H1 (cell line): ENCODE data around the gene FLG. TPM values are rescaled to one million over a fixed set of nuclear protein-coding genes. Genes with fewer than 3 reads are reported as not detected.

Experiments
- CTCF ChIA-PET: fragments of 300-600 bp; sonication (Branson Sonifier 250); formaldehyde crosslinking; loops from one replicate; lab custom pipeline; 2021; ENCODE audit not compliant: partially characterized antibody; lab: Charles Lee
- POLR2A ChIA-PET: fragments of 300-600 bp; sonication (Branson Sonifier 250); formaldehyde crosslinking; loops from one replicate; lab custom pipeline; 2021; ENCODE audit warnings: inconsistent platforms; ENCODE audit not compliant: partially characterized antibody; lab: Charles Lee
- DNase-seq, 2 experiments: peaks; one replicate each; pipeline versions ENCODE4 v3.0.0 to v3.0.0-alpha.2; 2010 to 2022; ENCODE audit warnings: low spot score in 2 of 2, low read depth in 1 of 2, mixed read lengths in 1 of 2
- FAIRE-seq: peaks from 2 replicates; lab custom pipeline; 2011; peaks lifted over from hg19 to GRCh38; lab: Jason Lieb, UNC
- H2AFZ ChIP-seq: 2 replicates; pipeline ENCODE4 v1.8.1; 2012; ENCODE audit warnings: low read length, inconsistent platforms
- H2AK5ac ChIP-seq: 2 replicates; pipeline ENCODE4 v1.6.1; 2013; ENCODE audit warnings: low read depth, low read length
- H2BK120ac ChIP-seq: replicated peaks from 2 replicates; pipeline ENCODE3; 2013; ENCODE audit warnings: low read depth, low read length, inconsistent platforms
- H2BK12ac ChIP-seq: 2 replicates; pipeline ENCODE4 v1.6.1; 2013; ENCODE audit warnings: low read depth, low read length
- H2BK15ac ChIP-seq: 2 replicates; pipeline ENCODE4 v1.6.1; 2013; ENCODE audit warnings: low read length
- H2BK20ac ChIP-seq: 2 replicates; pipeline ENCODE4 v1.6.1; 2013; ENCODE audit warnings: low read length
- H2BK5ac ChIP-seq: 2 replicates; pipeline ENCODE4 v1.6.1; 2013; ENCODE audit warnings: low read depth, low read length
- H3K14ac ChIP-seq: 2 replicates; pipeline ENCODE4 v1.6.1; 2013; ENCODE audit warnings: inconsistent platforms; ENCODE audit not compliant: insufficient read length
- H3K18ac ChIP-seq: 2 replicates; pipeline ENCODE4 v1.6.1; 2013; ENCODE audit warnings: low read length; ENCODE audit errors: extremely low read depth
- H3K23ac ChIP-seq: 2 replicates; pipeline ENCODE4 v1.6.1; 2013; ENCODE audit warnings: inconsistent platforms; ENCODE audit not compliant: insufficient read length
- H3K23me2 ChIP-seq: 2 replicates; pipeline ENCODE4 v1.6.1; 2013; ENCODE audit warnings: low read depth, low read length
- H3K27ac ChIP-seq: 2 replicates; pipeline ENCODE4 v1.6.1; 2011; ENCODE audit warnings: low read depth, low read length, inconsistent platforms
- H3K27me3 ChIP-seq, 4 experiments: replicated peaks in 1 of 4; 1 replicate in 1 of 4; 2 replicates in 3 of 4; pipeline versions ENCODE4 v1.6.1 to v1.8.1; 2011 to 2013; ENCODE audit warnings: low read length in 3 of 4, mild to moderate bottlenecking in 3 of 4, inconsistent platforms in 2 of 4, mixed read lengths in 2 of 4, moderate library complexity in 1 of 4; ENCODE audit not compliant: control insufficient read depth in 3 of 4, insufficient read depth in 3 of 4; ENCODE audit errors: extremely low read depth in 1 of 4
- H3K36me3 ChIP-seq, 4 experiments: 2 replicates each; pipeline versions ENCODE4 v1.6.1 to v1.8.1; 2011 to 2013; ENCODE audit warnings: mild to moderate bottlenecking in 4 of 4, low read length in 3 of 4, moderate library complexity in 2 of 4, control low read depth in 1 of 4, inconsistent platforms in 1 of 4; ENCODE audit not compliant: insufficient read depth in 4 of 4, control insufficient read depth in 2 of 4
- H3K4ac ChIP-seq: replicated peaks from 2 replicates; pipeline ENCODE3; 2013; ENCODE audit warnings: low read length, low read depth, mixed read lengths, inconsistent platforms; ENCODE audit not compliant: insufficient read length
- H3K4me1 ChIP-seq, 4 experiments: replicated peaks in 1 of 4; 1 replicate in 1 of 4; 2 replicates in 3 of 4; pipeline versions ENCODE4 v1.6.1 to v1.8.1; 2011 to 2013; ENCODE audit warnings: low read length in 3 of 4, inconsistent platforms in 2 of 4, mixed read lengths in 1 of 4; ENCODE audit not compliant: insufficient read depth in 4 of 4, control insufficient read depth in 3 of 4
- H3K4me2 ChIP-seq, 2 experiments: 2 replicates each; pipeline versions ENCODE4 v1.6.1 to v1.8.1; 2011 to 2013; ENCODE audit warnings: low read depth in 2 of 2, low read length in 2 of 2, control low read depth in 1 of 2, inconsistent platforms in 1 of 2, mild to moderate bottlenecking in 1 of 2; ENCODE audit not compliant: insufficient read depth in 1 of 2
- H3K4me3 ChIP-seq, 4 experiments: fragments of 200-600, 300-600 bp in 1 of 4; sonication (generic), shearing (Covaris generic), sonication (Bioruptor Twin) in 1 of 4; 2 replicates each; pipeline versions ENCODE4 v1.5.1 to v1.8.1; 2011 to 2016; ENCODE audit warnings: low read length in 4 of 4, low read depth in 3 of 4, control low read depth in 2 of 4, inconsistent platforms in 2 of 4, mild to moderate bottlenecking in 2 of 4, mixed read lengths in 1 of 4, moderate library complexity in 1 of 4; ENCODE audit not compliant: insufficient read depth in 2 of 4; ENCODE audit errors: extremely low read depth in 1 of 4
- H3K56ac ChIP-seq: replicated peaks from 2 replicates; pipeline ENCODE3; 2013; ENCODE audit warnings: low read depth, mild to moderate bottlenecking, mixed read lengths, low read length, inconsistent platforms; ENCODE audit not compliant: insufficient read length
- H3K79me1 ChIP-seq: 2 replicates; pipeline ENCODE4 v1.6.1; 2013; ENCODE audit warnings: low read depth, low read length, control low read depth
- H3K79me2 ChIP-seq, 2 experiments: 2 replicates each; pipeline versions ENCODE4 v1.6.1 to v1.8.1; 2012 to 2013; ENCODE audit warnings: low read length in 2 of 2, mild to moderate bottlenecking in 2 of 2, inconsistent platforms in 1 of 2; ENCODE audit not compliant: insufficient read depth in 2 of 2, control insufficient read depth in 1 of 2
- H3K9ac ChIP-seq, 4 experiments: replicated peaks in 1 of 4; 1 replicate in 1 of 4; 2 replicates in 3 of 4; pipeline versions ENCODE4 v1.6.1 to v1.8.1; 2011 to 2013; ENCODE audit warnings: low read depth in 3 of 4, low read length in 3 of 4, control low read depth in 2 of 4, mild to moderate bottlenecking in 2 of 4, moderate library complexity in 2 of 4, inconsistent platforms in 1 of 4; ENCODE audit errors: extremely low read depth in 1 of 4
- H3K9me3 ChIP-seq, 2 experiments: 2 replicates each; pipeline versions ENCODE4 v1.6.1 to v1.8.1; 2012 to 2013; ENCODE audit warnings: mild to moderate bottlenecking in 2 of 2, moderate library complexity in 2 of 2, control low read depth in 1 of 2, inconsistent platforms in 1 of 2, low read depth in 1 of 2, low read length in 1 of 2, mixed read lengths in 1 of 2; ENCODE audit not compliant: insufficient read depth in 2 of 2
- H4K20me1 ChIP-seq, 2 experiments: replicated peaks in 1 of 2; 2 replicates each; pipeline versions ENCODE3 to v1.8.1; 2011 to 2013; ENCODE audit warnings: inconsistent platforms in 2 of 2, low read length in 2 of 2, mild to moderate bottlenecking in 1 of 2; ENCODE audit not compliant: insufficient read depth in 2 of 2, control insufficient read depth in 1 of 2
- H4K5ac ChIP-seq: 2 replicates; pipeline ENCODE4 v1.6.1; 2013; ENCODE audit warnings: low read length, low read depth, mixed read lengths, inconsistent platforms; ENCODE audit not compliant: insufficient read length
- H4K8ac ChIP-seq: 2 replicates; pipeline ENCODE4 v1.8.0; 2013; ENCODE audit warnings: mild to moderate bottlenecking, moderate library complexity, low read length, inconsistent platforms; ENCODE audit not compliant: insufficient read depth; ENCODE audit errors: extremely low read depth
- H4K91ac ChIP-seq: replicated peaks from 2 replicates; pipeline ENCODE3; 2013; ENCODE audit warnings: low read length, mixed read lengths, inconsistent platforms; ENCODE audit not compliant: insufficient read length
- BACH1 ChIP-seq: IDR thresholded peaks from 2 replicates; pipeline ENCODE4 v1.6.1; 2012; ENCODE audit warnings: low read length, improper control_type of control experiment
- EGR1 ChIP-seq: IDR thresholded peaks from 2 replicates; pipeline ENCODE4 v1.6.1; 2011; ENCODE audit warnings: low read depth, low read length, borderline replicate concordance
- EZH2 ChIP-seq: fragments of 200-600 bp; sonication (generic); IDR thresholded peaks from 2 replicates; pipeline ENCODE4 v1.7.1; 2012; ENCODE audit warnings: low read depth, mild to moderate bottlenecking, moderate library complexity, low read length, inconsistent platforms; ENCODE audit not compliant: severe bottlenecking
- FOSL1 ChIP-seq: IDR thresholded peaks from 2 replicates; pipeline ENCODE4 v1.6.1; 2011; ENCODE audit warnings: mild to moderate bottlenecking, low read depth, low read length, moderate library complexity; ENCODE audit not compliant: insufficient read depth
- GABPA ChIP-seq: IDR thresholded peaks from 2 replicates; pipeline ENCODE4 v1.6.1; 2011; ENCODE audit warnings: mild to moderate bottlenecking, low read length, moderate library complexity, borderline replicate concordance; ENCODE audit not compliant: insufficient read depth
- KDM4A ChIP-seq: IDR thresholded peaks from one replicate; pipeline ENCODE4 v1.7.1; 2012; ENCODE audit warnings: low read depth, mild to moderate bottlenecking, moderate library complexity, low read length, inconsistent platforms; ENCODE audit not compliant: severe bottlenecking
- MAFK ChIP-seq: IDR thresholded peaks from 2 replicates; pipeline ENCODE4 v1.6.1; 2012; ENCODE audit warnings: low read depth, mild to moderate bottlenecking, improper control_type of control experiment, low read length
- PHF8 ChIP-seq: fragments of 200-600 bp; sonication (generic); conservative IDR thresholded peaks from 2 replicates; pipeline ENCODE4 v1.7.1; 2012; ENCODE audit warnings: low read depth, mild to moderate bottlenecking, inconsistent platforms, low read length, moderate library complexity
- SIRT6 ChIP-seq: IDR thresholded peaks from one replicate; pipeline ENCODE4 v1.7.1; 2012; ENCODE audit warnings: low read length, inconsistent platforms
- SIX5 ChIP-seq: IDR thresholded peaks from 2 replicates; pipeline ENCODE4 v1.6.1; 2011; ENCODE audit warnings: mild to moderate bottlenecking, low read depth, low read length
- SP2 ChIP-seq: IDR thresholded peaks from 2 replicates; pipeline ENCODE4 v1.6.1; 2012; ENCODE audit warnings: mild to moderate bottlenecking, low read length, inconsistent platforms
- SUZ12 ChIP-seq: fragments of 200-600 bp; sonication (generic); IDR thresholded peaks from 2 replicates; pipeline ENCODE4 v1.6.1; 2012; ENCODE audit warnings: mild to moderate bottlenecking, inconsistent platforms, low read length, moderate library complexity, mixed read lengths
- TAF1 ChIP-seq: IDR thresholded peaks from 2 replicates; pipeline ENCODE4 v1.6.1; 2011; ENCODE audit warnings: mild to moderate bottlenecking, low read depth, low read length
- WGBS, 2 experiments: shearing (Covaris generic) in 1 of 2; methylation state at CpG; one replicate each; pipeline versions ENCODE4 v1.1.6 to v1.1.7; 2013 to 2015; ENCODE audit warnings: low lambda C conversion rate in 2 of 2, mixed read lengths in 2 of 2, inconsistent platforms in 1 of 2, low coverage in 1 of 2, missing lambda C conversion rate in 1 of 2; ENCODE audit not compliant: insufficient replicate concordance in 2 of 2, insufficient coverage in 1 of 2, insufficient read length in 1 of 2; ENCODE audit errors: extremely low coverage in 1 of 2, missing lambda C conversion rate in 1 of 2; 5-methylcytosine and 5-hydroxymethylcytosine counted together
- polyA plus RNA-seq, 7 experiments: library from polyadenylated mRNA; depleted of rRNA in 3 of 7; stranded (reverse) in 5 of 7; unstranded in 2 of 7; fragments of >200 nt in 5 of 7; fragments of 200-250 nt in 2 of 7; gene quantifications; 1 replicate in 5 of 7; 2 replicates in 1 of 7; 4 replicates in 1 of 7; pipeline versions ENCODE4 v1.2.1 to v1.2.3, GENCODE V29; 2011 to 2013; ENCODE audit warnings: missing spikeins in 2 of 7, mixed read lengths in 2 of 7
- total RNA-seq: library from RNA; stranded (reverse); fragmentation: NEBNext Ultra II Directional; extraction: Animal tissue kit (Norgen Biotek cat#: 25700); gene quantifications from 2 replicates; pipeline ENCODE4 v1.2.1, GENCODE V29; 2021
- TF ChIP-seq, protein P1 (sequence below): IDR thresholded peaks from 2 replicates; pipeline ENCODE4 v1.6.1; 2011; ENCODE audit warnings: low read depth, mild to moderate bottlenecking, low read length; ENCODE audit not compliant: insufficient read depth
- TF ChIP-seq, protein P2 (sequence below): IDR thresholded peaks from 2 replicates; pipeline ENCODE4 v1.6.1; 2012; ENCODE audit warnings: inconsistent platforms

FLG gene
- total and polyA plus RNA-seq, 2 of the 8 experiments (the other 6 are each of a cell fraction or from before 2014, with no cell fraction given), result not detected

DNA sequence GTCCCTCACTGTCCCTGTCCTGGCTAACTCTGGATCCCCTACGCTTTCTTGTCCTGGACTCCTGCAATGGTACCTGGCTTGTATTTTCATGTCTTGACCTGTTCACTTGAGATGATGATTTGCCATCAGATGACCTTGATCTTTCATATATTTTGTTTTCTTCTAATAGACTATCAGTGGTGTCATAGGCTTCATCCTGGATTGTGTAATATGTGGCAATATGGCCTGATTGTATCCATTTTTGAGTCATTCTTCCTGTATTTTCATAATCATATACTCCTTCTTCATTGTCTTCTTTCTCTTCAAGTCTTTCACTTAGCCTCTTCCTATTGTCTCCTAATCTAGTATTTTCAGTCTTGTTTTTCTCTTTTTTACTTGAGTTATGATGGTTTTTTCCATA, 11.1 kb downstream of the FLG start:
- ChIA-PET POLR2A (no interaction called here), CTCF (no interaction called here)
- Histone ChIP-seq H2BK12ac (no peak overlapping the region), H3K79me1 (no peaks in the 10 kb centered on the region), H2AFZ (no peak overlapping the region), H4K20me1 (no peaks in the 10 kb centered on the region), H3K27me3 (no peaks in the 10 kb centered on the region), H4K91ac (no peak overlapping the region), H4K5ac (no peak overlapping the region), H3K56ac (no peak overlapping the region), H3K23ac (no peak overlapping the region), H3K4me3 (no peak overlapping the region), H2BK15ac (no peak overlapping the region), H3K4me1 (no peaks in the 10 kb centered on the region), H3K18ac (no peak overlapping the region), H2AK5ac (no peak overlapping the region), H3K14ac (no peak overlapping the region), H4K8ac (no peak overlapping the region), H3K79me2 (no peaks in the 10 kb centered on the region), H3K27ac (no peak overlapping the region), H3K4ac (no peak overlapping the region), H2BK120ac (no peak overlapping the region), H3K36me3 (no peaks in the 10 kb centered on the region), H3K4me2 (no peak overlapping the region), H2BK20ac (no peak overlapping the region), H3K9ac (no peak overlapping the region), H3K9me3 (peaks cover 79 to 82% of the 10 kb centered on the region in 2 experiments), H3K23me2 (no peaks in the 10 kb centered on the region), H2BK5ac (no peak overlapping the region)
- FAIRE-seq (no peak), DNase-seq (no peak)
- 50% methylated on average over 1 of the region's 1 CpG; no CpG with 5 or more reads in 1 of the 2 experiments for WGBS, 2 experiments
- TF ChIP-seq PHF8 (no peak), SUZ12 (no peak), BACH1 (no peak), GABPA (no peak), EZH2 (no peak), EGR1 (no peak), TAF1 (no peak), SIX5 (no peak), SP2 (no peak), KDM4A (no peak), SIRT6 (no peak), MAFK (no peak), FOSL1 (no peak)
- TF ChIP-seq, protein P1, sequence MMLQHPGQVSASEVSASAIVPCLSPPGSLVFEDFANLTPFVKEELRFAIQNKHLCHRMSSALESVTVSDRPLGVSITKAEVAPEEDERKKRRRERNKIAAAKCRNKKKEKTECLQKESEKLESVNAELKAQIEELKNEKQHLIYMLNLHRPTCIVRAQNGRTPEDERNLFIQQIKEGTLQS, result no peak
- TF ChIP-seq, protein P2, sequence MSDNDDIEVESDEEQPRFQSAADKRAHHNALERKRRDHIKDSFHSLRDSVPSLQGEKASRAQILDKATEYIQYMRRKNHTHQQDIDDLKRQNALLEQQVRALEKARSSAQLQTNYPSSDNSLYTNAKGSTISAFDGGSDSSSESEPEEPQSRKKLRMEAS, result no peak
